K562 (cell line): ENCODE results near the gene MSI1. TPM values are rescaled to one million over a fixed set of nuclear protein-coding genes. Genes with fewer than 3 reads are reported as not detected.

Experiments used
- ATAC-seq: fragments of 200-7000 bp; cut with Tn5 transposase; 3 replicates; pipeline ENCODE4 v1.9.1; 2020; ENCODE audit warnings: moderate library complexity
- BruUV-seq: library from RNA; stranded (reverse); fragments of 400-500 nt; replicated peaks from 2 replicates; lab custom pipeline; 2021; lab: Mats Ljungman, UMichigan
- CTCF ChIA-PET: fragments of 300-600 bp; formaldehyde crosslinking; extraction: SDS; loops from one replicate; lab custom pipeline; 2021; ENCODE audit warnings: low intra/inter-chr PET ratio; lab: Yijun Ruan, JAX
- POLR2A ChIA-PET: fragments of 300-600, 350-650 bp; sonication (Branson Sonifier 250); formaldehyde crosslinking; extraction: SDS; loops from one replicate; lab custom pipeline; 2021; ENCODE audit warnings: antibody characterized with exemption, inconsistent platforms; lab: Yijun Ruan, JAX
- DNase-seq, 4 experiments: peaks; one replicate each; pipeline versions ENCODE4 v3.0.0 to v3.0.0-alpha.2; 2011 to 2018; ENCODE audit warnings: low spot score in 3 of 4, mixed read lengths in 3 of 4; ENCODE audit errors: extremely low read depth in 1 of 4
- FAIRE-seq: peaks from 2 replicates; lab custom pipeline; 2011; peaks lifted over from hg19 to GRCh38; lab: Jason Lieb, UNC
- H2AFZ ChIP-seq: 2 replicates; pipeline ENCODE4 v1.6.0; 2011; ENCODE audit warnings: low read depth, low read length, control low read depth, inconsistent platforms
- H3K27ac ChIP-seq: fragments of 200-600 bp; 3 replicates; pipeline ENCODE4 v1.8.0; 2011; ENCODE audit warnings: low read depth, mild to moderate bottlenecking, control low read depth, inconsistent platforms, low read length, moderate library complexity, mixed read lengths; ENCODE audit errors: extremely low read depth
- H3K27me3 ChIP-seq, 2 experiments: fragments of 300-600 bp in 1 of 2; 2 replicates in 1 of 2; 3 replicates in 1 of 2; pipeline versions ENCODE4 v1.6.0 to v1.8.0; 2011; ENCODE audit warnings: inconsistent platforms in 2 of 2, low read length in 2 of 2, mild to moderate bottlenecking in 1 of 2, mixed read lengths in 1 of 2, moderate library complexity in 1 of 2; ENCODE audit not compliant: control insufficient read depth in 2 of 2, insufficient read depth in 2 of 2
- H3K36me3 ChIP-seq: fragments of 300-600 bp; 3 replicates; pipeline ENCODE4 v1.8.0; 2011; ENCODE audit warnings: mild to moderate bottlenecking, low read length, inconsistent platforms; ENCODE audit not compliant: control insufficient read depth, insufficient read depth
- H3K4me1 ChIP-seq, 2 experiments: fragments of 200-600 bp in 1 of 2; replicated peaks in 1 of 2; 2 replicates in 1 of 2; 3 replicates in 1 of 2; pipeline versions ENCODE4 v1.5.1 to v1.8.0; 2011; ENCODE audit warnings: inconsistent platforms in 2 of 2, low read length in 2 of 2, mild to moderate bottlenecking in 1 of 2, mixed read lengths in 1 of 2, moderate library complexity in 1 of 2; ENCODE audit not compliant: control insufficient read depth in 2 of 2, insufficient read depth in 2 of 2
- H3K4me2 ChIP-seq: 2 replicates; pipeline ENCODE4 v1.6.1; 2011; ENCODE audit warnings: low read length, control low read depth, inconsistent platforms, mixed read lengths; ENCODE audit not compliant: insufficient read depth
- H3K4me3 ChIP-seq: fragments of 200-600 bp; sonication (generic), shearing (Covaris generic); 2 replicates; pipeline ENCODE4 v1.5.1; 2016; ENCODE audit warnings: control low read depth, inconsistent platforms
- H3K79me2 ChIP-seq: fragments of 200-600 bp; 3 replicates; pipeline ENCODE4 v1.8.0; 2011; ENCODE audit warnings: low read length, inconsistent platforms; ENCODE audit not compliant: control insufficient read depth, insufficient read depth
- H3K9ac ChIP-seq, 2 experiments: 2 replicates each; pipeline versions ENCODE4 v1.6.0 to v1.6.1; 2011; ENCODE audit warnings: low read depth in 2 of 2, low read length in 2 of 2, control low read depth in 1 of 2, inconsistent platforms in 1 of 2, mild to moderate bottlenecking in 1 of 2, mixed read lengths in 1 of 2; ENCODE audit not compliant: insufficient read depth in 1 of 2
- H3K9me1 ChIP-seq: one replicate; pipeline ENCODE4 v1.6.0; 2011; ENCODE audit warnings: inconsistent platforms, mild to moderate bottlenecking, low read length, moderate library complexity; ENCODE audit not compliant: control insufficient read depth, insufficient read depth
- H3K9me3 ChIP-seq: replicated peaks from 2 replicates; pipeline ENCODE4 v1.5.1; 2011; ENCODE audit warnings: low read depth, low read length, inconsistent platforms; ENCODE audit not compliant: control insufficient read depth, insufficient read depth
- H4K20me1 ChIP-seq: replicated peaks from 2 replicates; pipeline ENCODE4 v1.6.1; 2011; ENCODE audit warnings: low read length, inconsistent platforms, mixed read lengths; ENCODE audit not compliant: control insufficient read depth, insufficient read depth
- CEBPB ChIP-seq: fragments of 450-650 bp; IDR thresholded peaks from 2 replicates; pipeline ENCODE4 v1.6.1; 2016; ENCODE audit warnings: missing genetic modification characterization, missing compliant biosample characterization
- CHD2 ChIP-seq: IDR thresholded peaks from 2 replicates; pipeline ENCODE4 v1.6.1; 2011; ENCODE audit warnings: low read depth, low read length
- HOMEZ ChIP-seq: fragments of 250-450 bp; sonication (Bioruptor Pico); IDR thresholded peaks from 2 replicates; pipeline ENCODE4 v1.4.0; 2020; ENCODE audit warnings: mild to moderate bottlenecking, moderate library complexity
- MCM3 ChIP-seq: fragments of 450-650 bp; IDR thresholded peaks from 2 replicates; pipeline ENCODE4 v1.6.1; 2016
- MIER1 ChIP-seq: fragments of 450-650 bp; IDR thresholded peaks from 2 replicates; pipeline ENCODE4 v1.6.1; 2016; ENCODE audit warnings: antibody characterized with exemption, mild to moderate bottlenecking, low read depth
- NFYB ChIP-seq: IDR thresholded peaks from 2 replicates; pipeline ENCODE4 v1.6.1; 2011; ENCODE audit warnings: mild to moderate bottlenecking, moderate library complexity; ENCODE audit not compliant: insufficient read length; ENCODE audit errors: extremely low read depth
- PHF8 ChIP-seq: fragments of 200-600 bp; sonication (generic); IDR thresholded peaks from 2 replicates; pipeline ENCODE4 v1.6.1; 2012; ENCODE audit warnings: mixed run types, mild to moderate bottlenecking, inconsistent platforms, low read length, moderate library complexity, borderline replicate concordance
- POLR2AphosphoS5 ChIP-seq: IDR thresholded peaks from 2 replicates; pipeline ENCODE4 v1.6.1; 2011; ENCODE audit warnings: mild to moderate bottlenecking, low read depth, low read length, moderate library complexity; ENCODE audit not compliant: control insufficient read depth, insufficient read depth
- RFX7 ChIP-seq: fragments of 250-450 bp; sonication (Bioruptor Pico); IDR thresholded peaks from 2 replicates; pipeline ENCODE4 v1.5.1; 2021; ENCODE audit warnings: mild to moderate bottlenecking
- RNF2 ChIP-seq: sonication (generic); IDR thresholded peaks from 2 replicates; pipeline ENCODE4 v1.6.1; 2016
- TAL1 ChIP-seq: fragments of 450-650 bp; IDR thresholded peaks from 2 replicates; pipeline ENCODE4 v1.6.1; 2016; ENCODE audit warnings: mild to moderate bottlenecking
- ZBTB1 ChIP-seq: sonication (generic); formaldehyde crosslinking; IDR thresholded peaks from 2 replicates; pipeline ENCODE4 v1.8.1; 2023; ENCODE audit warnings: missing genetic modification reagents, low read depth, mild to moderate bottlenecking, borderline replicate concordance
- ZFP1 ChIP-seq: fragments of 450-650 bp; formaldehyde crosslinking; IDR thresholded peaks from 2 replicates; pipeline ENCODE4 v1.4.0; 2020; ENCODE audit warnings: mild to moderate bottlenecking, mixed read lengths
- ZKSCAN8 ChIP-seq: fragments of 200-800 bp; sonication (Bioruptor generic); IDR thresholded peaks from 2 replicates; pipeline ENCODE4 v1.6.1; 2016; ENCODE audit warnings: missing genetic modification characterization, missing compliant biosample characterization
- WGBS: fragments of 100-300 bp; shearing (Covaris generic); methylation state at CpG from one replicate; pipeline ENCODE4 v1.1.6; 2016; ENCODE audit warnings: low coverage, mixed read lengths; ENCODE audit not compliant: insufficient coverage; ENCODE audit errors: missing lambda C conversion rate; 5-methylcytosine and 5-hydroxymethylcytosine counted together
- in situ Hi-C: fragments of 300-500 bp; cut with MboI; formaldehyde crosslinking; loops from 4 replicates; pipeline ENCODE4 v1.15.0; 2018; ENCODE audit warnings: inconsistent platforms, mixed read lengths
- intact Hi-C: fragments of 100-400 bp; cut with micrococcal nuclease; formaldehyde crosslinking; loops from 2 replicates; pipeline ENCODE4 v1.14.2; 2022
- polyA plus RNA-seq, 8 experiments: library from polyadenylated mRNA; depleted of rRNA in 4 of 8; stranded (reverse) in 5 of 8; unstranded in 3 of 8; fragments of >200 nt; fragmentation: Nextera tagmentation in 2 of 8; fragmentation: Illumina TruSeq in 1 of 8; extraction: Ambion mirVana in 2 of 8; extraction: Trizol in 1 of 8; gene quantifications; 2 replicates each; pipeline versions ENCODE4 v1.2.1 to v1.2.3, GENCODE V29; 2011 to 2014; ENCODE audit warnings: inconsistent platforms in 1 of 8, missing spikeins in 1 of 8
- total RNA-seq, 7 experiments: library from RNA; depleted of rRNA in 6 of 7; stranded (reverse); fragments of >200 nt in 6 of 7; fragmentation: Illumina TruSeq in 2 of 7; extraction: Trizol in 2 of 7; gene quantifications; 2 replicates each; pipeline versions ENCODE4 v1.2.1 to v1.2.3, GENCODE V29; 2011 to 2021; ENCODE audit warnings: low replicate concordance in 1 of 7
- TF ChIP-seq, protein P1 (sequence below): fragments of 450-650 bp; IDR thresholded peaks from 2 replicates; pipeline ENCODE4 v1.6.1; 2016
- TF ChIP-seq, protein P2 (sequence below): fragments of 450-650 bp; formaldehyde crosslinking; IDR thresholded peaks from 2 replicates; pipeline ENCODE4 v1.4.0; 2020; ENCODE audit warnings: mild to moderate bottlenecking, moderate library complexity
- TF ChIP-seq, protein P3 (sequence below): sonication (generic); formaldehyde crosslinking; IDR thresholded peaks from 2 replicates; pipeline ENCODE4 v1.5.0; 2020; ENCODE audit warnings: missing genetic modification reagents
- TF ChIP-seq, protein P4 (sequence below): sonication (generic); formaldehyde crosslinking; IDR thresholded peaks from 2 replicates; pipeline ENCODE4 v1.9.0; 2022; ENCODE audit warnings: mild to moderate bottlenecking, missing genetic modification reagents

Gene MSI1
- total and polyA plus RNA-seq, 9 of the 15 experiments (the other 6 are each of a cell fraction or from before 2014, with no cell fraction given), result 0.16 TPM; not detected in 8

DNA sequence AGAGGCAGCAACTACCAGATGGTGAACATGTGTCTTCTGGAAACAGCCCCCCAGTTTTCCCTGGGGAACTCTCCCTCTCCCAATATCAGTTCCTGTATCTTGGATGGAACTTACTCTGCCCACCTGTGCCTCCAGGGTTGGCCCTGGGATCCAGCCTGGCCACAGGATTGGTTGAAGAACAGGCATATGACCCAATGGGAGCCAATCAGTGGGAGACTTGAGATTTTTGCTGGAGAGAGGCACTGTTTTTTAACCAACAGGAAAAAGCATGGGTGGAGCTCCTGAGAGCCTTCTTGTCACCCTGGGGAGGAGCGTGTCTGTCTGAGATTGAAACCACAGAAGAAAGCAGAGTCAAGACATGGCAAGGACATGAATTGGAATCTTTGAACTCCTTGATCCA lies 35.3 kb upstream of the MSI1 start:
- POLR2A ChIA-PET, result interaction anchor here (0.6 to 1.3 kb wide), 3 partner anchors 10 to 112 kb away, joined by 3 to 6 read pairs (median 4); partner anchors contain the start of gene RNU4-2
- peak; percentile 47; the same call in 1 of the 3 replicates for ATAC-seq
- TF ChIP-seq RNF2 (no peak), POLR2AphosphoS5 (no peak), ZFP1 (CRISPR knock-in tag) (no peak), RFX7 (CRISPR knock-in tag) (no peak), CHD2 (no peak), PHF8 (no peak), HOMEZ (CRISPR knock-in tag) (no peak), NFYB (peak; percentile 30), MIER1 (no peak), ZKSCAN8 (no peak), ZBTB1 (CRISPR knock-in tag) (no peak), TAL1 (no peak), CEBPB (tag) (no peak), MCM3 (no peak)
- TF ChIP-seq, protein P1, sequence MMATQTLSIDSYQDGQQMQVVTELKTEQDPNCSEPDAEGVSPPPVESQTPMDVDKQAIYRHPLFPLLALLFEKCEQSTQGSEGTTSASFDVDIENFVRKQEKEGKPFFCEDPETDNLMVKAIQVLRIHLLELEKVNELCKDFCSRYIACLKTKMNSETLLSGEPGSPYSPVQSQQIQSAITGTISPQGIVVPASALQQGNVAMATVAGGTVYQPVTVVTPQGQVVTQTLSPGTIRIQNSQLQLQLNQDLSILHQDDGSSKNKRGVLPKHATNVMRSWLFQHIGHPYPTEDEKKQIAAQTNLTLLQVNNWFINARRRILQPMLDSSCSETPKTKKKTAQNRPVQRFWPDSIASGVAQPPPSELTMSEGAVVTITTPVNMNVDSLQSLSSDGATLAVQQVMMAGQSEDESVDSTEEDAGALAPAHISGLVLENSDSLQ, result 0 out of 2 replicates have a peak, but pooled peaks have one; percentile 10
- TF ChIP-seq, protein P2, sequence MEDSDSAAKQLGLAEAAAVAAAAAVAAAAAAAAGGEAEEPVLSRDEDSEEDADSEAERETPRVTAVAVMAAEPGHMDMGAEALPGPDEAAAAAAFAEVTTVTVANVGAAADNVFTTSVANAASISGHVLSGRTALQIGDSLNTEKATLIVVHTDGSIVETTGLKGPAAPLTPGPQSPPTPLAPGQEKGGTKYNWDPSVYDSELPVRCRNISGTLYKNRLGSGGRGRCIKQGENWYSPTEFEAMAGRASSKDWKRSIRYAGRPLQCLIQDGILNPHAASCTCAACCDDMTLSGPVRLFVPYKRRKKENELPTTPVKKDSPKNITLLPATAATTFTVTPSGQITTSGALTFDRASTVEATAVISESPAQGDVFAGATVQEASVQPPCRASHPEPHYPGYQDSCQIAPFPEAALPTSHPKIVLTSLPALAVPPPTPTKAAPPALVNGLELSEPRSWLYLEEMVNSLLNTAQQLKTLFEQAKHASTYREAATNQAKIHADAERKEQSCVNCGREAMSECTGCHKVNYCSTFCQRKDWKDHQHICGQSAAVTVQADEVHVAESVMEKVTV (CRISPR knock-in tag), result no peak
- TF ChIP-seq, protein P3, sequence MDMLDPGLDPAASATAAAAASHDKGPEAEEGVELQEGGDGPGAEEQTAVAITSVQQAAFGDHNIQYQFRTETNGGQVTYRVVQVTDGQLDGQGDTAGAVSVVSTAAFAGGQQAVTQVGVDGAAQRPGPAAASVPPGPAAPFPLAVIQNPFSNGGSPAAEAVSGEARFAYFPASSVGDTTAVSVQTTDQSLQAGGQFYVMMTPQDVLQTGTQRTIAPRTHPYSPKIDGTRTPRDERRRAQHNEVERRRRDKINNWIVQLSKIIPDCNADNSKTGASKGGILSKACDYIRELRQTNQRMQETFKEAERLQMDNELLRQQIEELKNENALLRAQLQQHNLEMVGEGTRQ (CRISPR knock-in tag), result peak; percentile 48
- TF ChIP-seq, protein P4, sequence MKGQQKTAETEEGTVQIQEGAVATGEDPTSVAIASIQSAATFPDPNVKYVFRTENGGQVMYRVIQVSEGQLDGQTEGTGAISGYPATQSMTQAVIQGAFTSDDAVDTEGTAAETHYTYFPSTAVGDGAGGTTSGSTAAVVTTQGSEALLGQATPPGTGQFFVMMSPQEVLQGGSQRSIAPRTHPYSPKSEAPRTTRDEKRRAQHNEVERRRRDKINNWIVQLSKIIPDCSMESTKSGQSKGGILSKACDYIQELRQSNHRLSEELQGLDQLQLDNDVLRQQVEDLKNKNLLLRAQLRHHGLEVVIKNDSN (CRISPR knock-in tag), result peak; percentile 58; the same call in 1 of the 2 replicates

More for the DNA sequence above, 35.3 kb upstream of the MSI1 start:
- DNase-seq, result peak in 1 of 4 experiments; percentile 14
- no peak overlapping the region for H2AFZ ChIP-seq
- in situ Hi-C loops (no loop called here), intact Hi-C loops (no loop called here)
- no peaks in the 10 kb centered on the region; a peak in 1 of 5 replicates for H3K4me1 ChIP-seq
- no peak overlapping the region for H3K4me3 ChIP-seq
- H3K4me2 ChIP-seq, result no peak overlapping the region
- FAIRE-seq, result no peak
- no peak overlapping the region for H3K27ac ChIP-seq
- H3K79me2 ChIP-seq, result no peaks in the 10 kb centered on the region
- no TSS peak for BruUV-seq
- no peak overlapping the region for H3K9ac ChIP-seq
- H3K9me3 ChIP-seq, result no peaks in the 10 kb centered on the region; the same call in 1 of the 2 replicates
- H3K9me1 ChIP-seq, result no peaks in the 10 kb centered on the region
- no peaks in the 10 kb centered on the region for H3K36me3 ChIP-seq
- peaks cover 0 to 13% of the 10 kb centered on the region in 2 experiments; a peak in 3 of 5 replicates for H3K27me3 ChIP-seq
- CTCF ChIA-PET, result no interaction called here
- 0% methylated on average over 1 of the region's 1 CpG for WGBS
- no peaks in the 10 kb centered on the region for H4K20me1 ChIP-seq
